ENCODE measurements around the gene SORL1.
"Not testable (repeated sequence)": the region's sequence is repeated elsewhere in the genome, so short reads cannot be mapped to it uniquely, and the experiment has no call there.

- not testable (repeated sequence) for TF ChIP-seq PKNOX1 (IDR thresholded peaks at IDR 0.05); CTCF (IDR thresholded peaks at IDR 0.05 in 2 of 3, conservative IDR thresholded peaks at IDR 0.05 in 1 of 3; ENCODE audit: insufficient read depth in 2 of 3, low read depth in 1 of 3, low read length in 3 of 3)
These were observed 42.1 kb upstream of the SORL1 start for GRCh38 chr11:121410041-121410440.
